Pancreas (tissue), 10 donors: ENCODE results near the gene SPATS2. TPM values are rescaled to one million over a fixed set of nuclear protein-coding genes. Genes with fewer than 3 reads are reported as not detected.

Experiments
- ATAC-seq, 4 donors: fragments of 200-7000 bp; cut with Tn5 transposase; one replicate each; pipeline versions ENCODE4 v1.8.0 to v1.9.1; 2020; ENCODE audit warnings: mild to moderate bottlenecking in 4 of 4, moderate library complexity in 4 of 4
- DNase-seq, 6 donors: peaks; one replicate each; pipeline ENCODE4 v3.0.0-alpha.2; 2020
- FAIRE-seq: peaks from 2 replicates; lab custom pipeline; 2012; peaks lifted over from hg19 to GRCh38; lab: Jason Lieb, UNC
- H3K27ac ChIP-seq, 4 donors: fragments of 200-600 bp; sonication (generic); 1 replicate in 3 of 4; 2 replicates in 1 of 4; pipeline versions ENCODE4 v1.5.0 to v1.8.0; 2020
- H3K27me3 ChIP-seq, 4 donors: fragments of 200-600 bp; one replicate each; pipeline ENCODE4 v1.8.0; 2021
- H3K36me3 ChIP-seq, 3 donors: fragments of 200-600 bp; sonication (generic) in 1 of 3; one replicate each; pipeline versions ENCODE4 v1.5.0 to v1.8.0; 2020 to 2021
- H3K4me1 ChIP-seq, 3 donors: fragments of 200-600 bp; one replicate each; pipeline ENCODE4 v1.8.0; 2021
- H3K4me3 ChIP-seq, 4 donors: fragments of 200-600 bp; sonication (generic) in 2 of 4; one replicate each; pipeline versions ENCODE4 v1.5.0 to v1.8.0; 2020 to 2021
- H3K9me3 ChIP-seq, 4 donors: fragments of 200-600 bp; one replicate each; pipeline ENCODE4 v1.8.0; 2021
- CTCF ChIP-seq, 4 donors: fragments of 200-600 bp; sonication (generic) in 3 of 4; IDR thresholded peaks; one replicate each; pipeline versions ENCODE4 v1.5.0 to v1.8.0; 2021; ENCODE audit warnings: antibody characterized with exemption in 4 of 4
- whole genome bisulfite sequencing, 2 donors: extraction: QIAGEN DNeasy Blood & Tissue Kit; methylation state at CpG; one replicate each; pipeline ENCODE4 v1.1.7; 2013; 5-methylcytosine and 5-hydroxymethylcytosine counted together
- intact Hi-C, 3 donors: fragments of 100-400 bp; cut with DNase I; formaldehyde crosslinking; loops; one replicate each; pipeline versions ENCODE4 v1.11.1 to v1.14.2; 2022
- polyA plus RNA-seq, 2 donors: library from polyadenylated mRNA; stranded (reverse); fragments of 200-250 nt; gene quantifications; one replicate each; pipeline ENCODE4 v1.2.3, GENCODE V29; 2013
- total RNA-seq, 6 donors: library from RNA; stranded (reverse); fragmentation: NEBNext Ultra II Directional in 4 of 6; extraction: Animal tissue kit (Norgen Biotek cat#: 25700) in 4 of 6; gene quantifications; one replicate each; pipeline versions ENCODE4 v1.2.1 to v1.2.4, GENCODE V29; 2021 to 2023
- donor health status: healthy with polysubstance abuse.
- donor health status: DM: no; HTN: no; CAD: no; lungs with moderate emphysema.
- donor health status: DM: no; HTN: no; CAD: no.
- donor health status: control.
- donor health status: control.
- donor health status: Bipolar disorder and iron deficiency.
- donor health status: DM: yes; HTN: yes; CAD: no.
- donor health status: DM: no; HTN: no; CAD: no.
- donor health status: DM: no; HTN: no; CAD: no.
- donor health status: DM: yes; HTN: yes; CAD: no.

SPATS2 gene
- total and polyA plus RNA-seq, 8 donors = 7.2 to 12.5 (median 9.4) TPM

- Histone ChIP-seq H3K4me3 (no peak overlapping the region), H3K4me1 (peaks cover 0 to 13% (median 0%) of the 10 kb centered on the region in 3 donors), H3K27me3 (peaks cover 0 to 8% (median 7%) of the 10 kb centered on the region in 4 donors), H3K36me3 (no peaks in the 10 kb centered on the region), H3K27ac (no peak overlapping the region), H3K9me3 (no peaks in the 10 kb centered on the region)
- no peak for TF ChIP-seq CTCF (IDR thresholded peaks at IDR 0.05)
- WGBS, 2 donors = 82 to 87% methylated on average over 6 of the region's 6 CpGs
- DNase-seq (no peak), FAIRE-seq (no peak), ATAC-seq (no peak)
- intact Hi-C loops = loop anchor here in 1 of 3 donors (10.0 kb wide), 1 partner anchor 175 kb away; no protein-coding TSS in a partner anchor
Measured at GRCh38 chr12:49340095-49340870, 27.0 kb upstream of the SPATS2 start.

GRCh38 chr12:49340971-49341776 is 26.1 kb upstream of the SPATS2 start:
- no peak for TF ChIP-seq CTCF (IDR thresholded peaks at IDR 0.05)
- no peak overlapping the region for H3K27ac ChIP-seq
- H3K9me3 ChIP-seq = no peaks in the 10 kb centered on the region
- DNase-seq (no peak), FAIRE-seq (no peak), ATAC-seq (no peak)
- H3K36me3 ChIP-seq = no peaks in the 10 kb centered on the region
- intact Hi-C loops = loop anchor here in 1 of 3 donors (10.0 kb wide), 1 partner anchor 174 kb away; no protein-coding TSS in a partner anchor
- WGBS, 2 donors = 72 to 76% methylated on average over 14 of the region's 14 CpGs
- H3K4me3 ChIP-seq = no peak overlapping the region
- peaks cover 6 to 20% (median 8%) of the 10 kb centered on the region in 3 donors for H3K4me1 ChIP-seq
- H3K27me3 ChIP-seq = peaks cover 0 to 8% (median 5%) of the 10 kb centered on the region in 4 donors

DNA sequence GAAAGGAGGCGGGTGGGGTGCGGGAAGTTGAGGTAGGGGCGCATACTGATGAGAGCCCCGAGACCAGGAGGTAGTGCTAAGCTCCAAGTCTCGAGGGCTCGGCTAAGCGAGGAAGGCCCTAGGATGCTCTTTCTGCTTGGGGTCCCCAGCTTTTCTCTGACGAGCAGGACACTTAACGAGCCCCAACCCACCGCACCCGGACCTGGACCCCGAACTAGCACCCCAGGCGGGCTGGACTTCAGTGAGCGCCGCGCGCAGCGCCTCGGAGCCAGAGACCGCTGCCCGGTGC is 25.5 kb upstream of the SPATS2 start:
- Histone ChIP-seq H3K4me3 (no peak overlapping the region), H3K27ac (no peak overlapping the region), H3K27me3 (peaks cover 0 to 4% (median 0%) of the 10 kb centered on the region in 4 donors), H3K4me1 (peaks cover 8 to 20% (median 12%) of the 10 kb centered on the region in 3 donors), H3K36me3 (no peaks in the 10 kb centered on the region), H3K9me3 (no peaks in the 10 kb centered on the region)
- ATAC-seq (no peak), DNase-seq (no peak), FAIRE-seq (no peak)
- 71 to 74% methylated on average over 20 to 21 of the region's 21 CpGs for WGBS, 2 donors
- intact Hi-C loops = loop anchor here in 1 of 3 donors (10.0 kb wide), 1 partner anchor 173 kb away; no protein-coding TSS in a partner anchor
- no peak for TF ChIP-seq CTCF (IDR thresholded peaks at IDR 0.05)

- intact Hi-C loops = loop anchor here in 1 of 3 donors (10.0 kb wide), 1 partner anchor 173 kb away; no protein-coding TSS in a partner anchor
- H3K4me1 ChIP-seq = peaks cover 13 to 26% (median 18%) of the 10 kb centered on the region in 3 donors
- no peaks in the 10 kb centered on the region for H3K9me3 ChIP-seq
- peaks cover 0 to 4% (median 0%) of the 10 kb centered on the region in 4 donors for H3K27me3 ChIP-seq
- no peak for FAIRE-seq
- TF ChIP-seq CTCF (IDR thresholded peaks at IDR 0.05) = peak; percentile 52 to 72 (median 64)
- 20 to 21% methylated on average over 52 to 58 of the region's 58 CpGs for WGBS, 2 donors
- no peak overlapping the region for H3K27ac ChIP-seq
- no peaks in the 10 kb centered on the region for H3K36me3 ChIP-seq
- peak; percentile 36 to 72 (median 66) for ATAC-seq
- DNase-seq = peak; percentile 56 to 86 (median 76)
- peak overlapping the region in 3 of 4 donors; percentile 11 to 41 (median 23) for H3K4me3 ChIP-seq
Measured at GRCh38 chr12:49342066-49342913, 25.0 kb upstream of the SPATS2 start.
